IMR-90 (cell line): ENCODE results near the gene PHF21B. TPM values are rescaled to one million over a fixed set of nuclear protein-coding genes. Genes with fewer than 3 reads are reported as not detected.

ENCODE experiments used
- ATAC-seq: fragments of 200-7000 bp; cut with Tn5 transposase; 2 replicates; pipeline ENCODE4 v1.9.1; 2020; ENCODE audit warnings: low read depth, mild to moderate bottlenecking, moderate library complexity
- BruUV-seq: library from RNA; stranded (reverse); fragments of 400-500 nt; replicated peaks from 2 replicates; lab custom pipeline; 2021; lab: Mats Ljungman, UMichigan
- CTCF ChIA-PET: fragments of 300-600 bp; formaldehyde crosslinking; extraction: SDS; loops from one replicate; lab custom pipeline; 2021; ENCODE audit warnings: antibody characterized with exemption; lab: Yijun Ruan, JAX
- POLR2A ChIA-PET: fragments of 300-600 bp; sonication (Branson Sonifier 250); formaldehyde crosslinking; loops from one replicate; lab custom pipeline; 2022; ENCODE audit warnings: antibody characterized with exemption; ENCODE audit not compliant: unreplicated experiment; lab: Charles Lee
- DNase-seq: peaks from one replicate; pipeline ENCODE4 v3.0.0; 2013
- H2AFZ ChIP-seq: replicated peaks from 2 replicates; pipeline ENCODE3; 2013; ENCODE audit warnings: low read length, mild to moderate bottlenecking; ENCODE audit not compliant: poor library complexity
- H2AK5ac ChIP-seq: 2 replicates; pipeline ENCODE4 v1.6.1; 2013; ENCODE audit warnings: low read depth, low read length, inconsistent platforms
- H2AK9ac ChIP-seq: replicated peaks from 2 replicates; pipeline ENCODE3; 2013; ENCODE audit warnings: mild to moderate bottlenecking, low read depth, low read length, moderate library complexity; ENCODE audit not compliant: poor library complexity
- H2BK120ac ChIP-seq: 2 replicates; pipeline ENCODE4 v1.6.1; 2013; ENCODE audit warnings: low read depth, low read length, inconsistent platforms
- H2BK15ac ChIP-seq: 3 replicates; pipeline ENCODE4 v1.6.1; 2013; ENCODE audit warnings: low read depth, low read length, inconsistent platforms
- H2BK20ac ChIP-seq: 2 replicates; pipeline ENCODE4 v1.6.1; 2013; ENCODE audit warnings: low read depth, mild to moderate bottlenecking, inconsistent platforms, low read length, moderate library complexity
- H2BK5ac ChIP-seq: 2 replicates; pipeline ENCODE4 v1.6.1; 2013; ENCODE audit warnings: mild to moderate bottlenecking, low read depth, low read length, inconsistent platforms; ENCODE audit not compliant: poor library complexity, severe bottlenecking
- H3K14ac ChIP-seq: replicated peaks from 2 replicates; pipeline ENCODE4 v1.6.1; 2013; ENCODE audit warnings: low read depth, low read length, inconsistent platforms
- H3K18ac ChIP-seq: 2 replicates; pipeline ENCODE4 v1.6.1; 2013; ENCODE audit warnings: low read depth, low read length, control low read depth
- H3K23ac ChIP-seq: 2 replicates; pipeline ENCODE4 v1.6.1; 2013; ENCODE audit warnings: low read depth, low read length, inconsistent platforms
- H3K27ac ChIP-seq: 2 replicates; pipeline ENCODE4 v1.5.1; 2013; ENCODE audit warnings: mild to moderate bottlenecking, control low read depth, low read length; ENCODE audit not compliant: insufficient read depth
- H3K27me3 ChIP-seq: 2 replicates; pipeline ENCODE4 v1.6.1; 2013; ENCODE audit warnings: low read length; ENCODE audit not compliant: control insufficient read depth, insufficient read depth
- H3K36me3 ChIP-seq: 2 replicates; pipeline ENCODE4 v1.6.1; 2013; ENCODE audit warnings: low read length, mixed read lengths; ENCODE audit not compliant: control insufficient read depth, insufficient read depth
- H3K4ac ChIP-seq: 2 replicates; pipeline ENCODE4 v1.6.1; 2013; ENCODE audit warnings: low read depth, low read length, inconsistent platforms
- H3K4me1 ChIP-seq: 2 replicates; pipeline ENCODE4 v1.6.1; 2013; ENCODE audit warnings: low read length, mixed read lengths; ENCODE audit not compliant: control insufficient read depth, insufficient read depth
- H3K4me2 ChIP-seq: 2 replicates; pipeline ENCODE4 v1.6.1; 2013; ENCODE audit warnings: low read depth, mild to moderate bottlenecking, control low read depth, low read length, moderate library complexity
- H3K4me3 ChIP-seq: 2 replicates; pipeline ENCODE4 v1.5.1; 2013; ENCODE audit warnings: low read depth, mild to moderate bottlenecking, control low read depth, low read length, moderate library complexity; ENCODE audit not compliant: insufficient read depth
- H3K56ac ChIP-seq: 2 replicates; pipeline ENCODE4 v1.6.1; 2013; ENCODE audit warnings: low read length, inconsistent platforms; ENCODE audit not compliant: insufficient read depth; ENCODE audit errors: extremely low read depth
- H3K79me1 ChIP-seq, 2 experiments: 2 replicates each; pipeline ENCODE4 v1.6.1; 2013; ENCODE audit warnings: low read length in 2 of 2, inconsistent platforms in 1 of 2, low read depth in 1 of 2
- H3K9ac ChIP-seq: 2 replicates; pipeline ENCODE4 v1.6.1; 2013; ENCODE audit warnings: low read depth, low read length, control low read depth
- H3K9me1 ChIP-seq: 2 replicates; pipeline ENCODE4 v1.6.1; 2013; ENCODE audit warnings: low read length, inconsistent platforms; ENCODE audit not compliant: insufficient read depth
- H3K9me3 ChIP-seq: 2 replicates; pipeline ENCODE4 v1.6.1; 2013; ENCODE audit warnings: low read length; ENCODE audit not compliant: control insufficient read depth, insufficient read depth
- H4K20me1 ChIP-seq: 2 replicates; pipeline ENCODE4 v1.6.1; 2013; ENCODE audit warnings: low read length, inconsistent platforms; ENCODE audit not compliant: insufficient read depth
- H4K5ac ChIP-seq: 2 replicates; pipeline ENCODE4 v1.6.1; 2013; ENCODE audit warnings: mild to moderate bottlenecking, low read depth, low read length, control low read depth
- H4K8ac ChIP-seq, 2 experiments: 2 replicates each; pipeline ENCODE4 v1.6.1; 2013; ENCODE audit warnings: low read depth in 2 of 2, low read length in 2 of 2, control low read depth in 1 of 2, inconsistent platforms in 1 of 2
- H4K91ac ChIP-seq: 2 replicates; pipeline ENCODE4 v1.6.1; 2013; ENCODE audit warnings: low read depth, low read length, inconsistent platforms; ENCODE audit not compliant: insufficient read depth
- BHLHE40 ChIP-seq: fragments of 150-350 bp; IDR thresholded peaks from 2 replicates; pipeline ENCODE4 v1.6.1; 2016; ENCODE audit warnings: mild to moderate bottlenecking, low read depth, low read length
- FOS ChIP-seq: fragments of 150-350 bp; IDR thresholded peaks from 2 replicates; pipeline ENCODE4 v1.6.1; 2016; ENCODE audit warnings: low read depth, low read length
- MAFK ChIP-seq: IDR thresholded peaks from 2 replicates; pipeline ENCODE4 v1.6.1; 2012; ENCODE audit warnings: low read depth, low read length, improper control_type of control experiment
- MAZ ChIP-seq: IDR thresholded peaks from 2 replicates; pipeline ENCODE4 v1.6.1; 2012; ENCODE audit warnings: low read depth, mild to moderate bottlenecking, low read length, improper control_type of control experiment, moderate library complexity, borderline replicate concordance
- RAD21 ChIP-seq: IDR thresholded peaks from 2 replicates; pipeline ENCODE4 v1.6.1; 2012; ENCODE audit warnings: low read length, improper control_type of control experiment
- WGBS, 2 experiments: methylation state at CpG; one replicate each; pipeline versions ENCODE4 v1.1.5 to v1.1.7; 2013; ENCODE audit warnings: missing lambda C conversion rate in 2 of 2; ENCODE audit not compliant: insufficient read length in 1 of 2; ENCODE audit errors: extremely low coverage in 2 of 2; 5-methylcytosine and 5-hydroxymethylcytosine counted together
- dilution Hi-C: fragments of 300-500 bp; cut with HindIII; formaldehyde crosslinking; loops from one replicate; pipeline ENCODE4 v1.14.3; 2018; ENCODE audit warnings: low sequenced_read_pairs; ENCODE audit not compliant: unreplicated experiment
- in situ Hi-C: fragments of 300-500 bp; cut with MboI; formaldehyde crosslinking; loops from 3 replicates; pipeline ENCODE4 v1.14.3; 2019; ENCODE audit warnings: low sequenced_read_pairs, inconsistent platforms, mixed read lengths
- intact Hi-C: fragments of 100-400 bp; cut with micrococcal nuclease; formaldehyde crosslinking; loops from 2 replicates; pipeline ENCODE4 v1.10.0; 2022
- polyA plus RNA-seq, 3 experiments: library from polyadenylated mRNA; depleted of rRNA; stranded (reverse); fragments of >200 nt; gene quantifications; 2 replicates each; pipeline ENCODE4 v1.2.3, GENCODE V29; 2012; ENCODE audit warnings: low replicate concordance in 1 of 3
- total RNA-seq: library from RNA; depleted of rRNA; stranded (reverse); fragments of >200 nt; gene quantifications from 2 replicates; pipeline ENCODE4 v1.2.3, GENCODE V29; 2012

Gene PHF21B
- total and polyA plus RNA-seq, 2 of the 4 experiments (the other 2 are of a cell fraction): 0.02 TPM; not detected in 1

- no peak overlapping the region for H2BK20ac ChIP-seq
- H3K27me3 ChIP-seq: peaks cover 22% of the 10 kb centered on the region
- in situ Hi-C loops (no loop called here), dilution Hi-C loops (no loop called here), intact Hi-C loops (no loop called here)
- WGBS, 2 experiments: 90% methylated on average over 2 of the region's 13 CpGs; no CpG with 5 or more reads in 1 of the 2 experiments
- H3K9me3 ChIP-seq: no peaks in the 10 kb centered on the region
- no peak overlapping the region for H2AK9ac ChIP-seq
- H2BK120ac ChIP-seq: no peak overlapping the region
- no peaks in the 10 kb centered on the region for H4K20me1 ChIP-seq
- no peak overlapping the region for H4K5ac ChIP-seq
- H3K56ac ChIP-seq: no peak overlapping the region
- H3K9ac ChIP-seq: no peak overlapping the region
- ChIA-PET POLR2A (no interaction called here), CTCF (no interaction called here)
- no peak overlapping the region for H2BK5ac ChIP-seq
- no peak overlapping the region for H3K4me3 ChIP-seq
- no peak overlapping the region for H4K91ac ChIP-seq
- no TSS peak for BruUV-seq
- H3K79me1 ChIP-seq: no peaks in the 10 kb centered on the region
- no peaks in the 10 kb centered on the region for H3K4me1 ChIP-seq
- no peak overlapping the region for H2AK5ac ChIP-seq
- TF ChIP-seq FOS: no peak
- TF ChIP-seq MAFK: no peak
- TF ChIP-seq BHLHE40: no peak
- TF ChIP-seq RAD21: no peak
- no peak for TF ChIP-seq MAZ
- H3K4me2 ChIP-seq: no peak overlapping the region
- no peak overlapping the region for H3K23ac ChIP-seq
- H3K9me1 ChIP-seq: no peaks in the 10 kb centered on the region
- no peaks in the 10 kb centered on the region for H3K36me3 ChIP-seq
- ATAC-seq (no peak), DNase-seq (no peak)
- H3K4ac ChIP-seq: no peak overlapping the region
- H4K8ac ChIP-seq: no peak overlapping the region
- no peak overlapping the region for H3K18ac ChIP-seq
- H3K27ac ChIP-seq: no peak overlapping the region
- H2BK15ac ChIP-seq: no peak overlapping the region
- no peak overlapping the region for H2AFZ ChIP-seq
- no peak overlapping the region for H3K14ac ChIP-seq
Measured at GRCh38 chr22:44947846-44948245, 62.0 kb downstream of the PHF21B start.
